HG02763 (cell line): ENCODE measurements around the gene CBY3.
"Not testable (repeated sequence)": the region's sequence is repeated elsewhere in the genome, so short reads cannot be mapped to it uniquely, and the experiment has no call there.

Experiments used
- ATAC-seq: cut with Tn5 transposase; IDR thresholded peaks from one replicate; pipeline ENCODE4 v1.9.1; 2021; ENCODE audit warnings: mild to moderate bottlenecking, moderate library complexity; ENCODE audit not compliant: unreplicated experiment

The CBY3 gene

GRCh38 chr5:179678223-179679013 is 2.4 kb downstream of the CBY3 start:
- peak; percentile 88 for ATAC-seq

DNA sequence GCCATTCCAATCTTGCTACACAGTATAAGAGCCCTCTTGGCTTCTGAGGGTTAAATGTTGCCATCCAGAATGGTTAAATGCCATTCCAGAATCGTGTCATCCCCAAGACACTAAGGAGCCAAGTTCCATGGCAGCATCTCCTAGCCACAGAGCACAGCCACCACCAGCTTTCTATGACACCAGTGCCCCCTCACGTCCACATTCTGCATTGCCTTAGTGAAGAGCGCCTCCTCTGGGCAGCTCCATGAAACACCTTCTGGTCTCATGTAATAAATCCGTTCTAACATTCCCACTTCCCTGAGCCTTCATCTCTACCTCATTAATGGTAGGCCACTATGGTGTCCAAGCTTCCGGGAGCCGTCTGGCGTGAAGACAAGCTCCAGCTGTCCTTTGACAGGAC is 12.4 kb downstream of the CBY3 start:
- ATAC-seq: no peak

- ATAC-seq: not testable (repeated sequence)
Measured at GRCh38 chr5:179661647-179662046, 19.2 kb downstream of the CBY3 start.

DNA sequence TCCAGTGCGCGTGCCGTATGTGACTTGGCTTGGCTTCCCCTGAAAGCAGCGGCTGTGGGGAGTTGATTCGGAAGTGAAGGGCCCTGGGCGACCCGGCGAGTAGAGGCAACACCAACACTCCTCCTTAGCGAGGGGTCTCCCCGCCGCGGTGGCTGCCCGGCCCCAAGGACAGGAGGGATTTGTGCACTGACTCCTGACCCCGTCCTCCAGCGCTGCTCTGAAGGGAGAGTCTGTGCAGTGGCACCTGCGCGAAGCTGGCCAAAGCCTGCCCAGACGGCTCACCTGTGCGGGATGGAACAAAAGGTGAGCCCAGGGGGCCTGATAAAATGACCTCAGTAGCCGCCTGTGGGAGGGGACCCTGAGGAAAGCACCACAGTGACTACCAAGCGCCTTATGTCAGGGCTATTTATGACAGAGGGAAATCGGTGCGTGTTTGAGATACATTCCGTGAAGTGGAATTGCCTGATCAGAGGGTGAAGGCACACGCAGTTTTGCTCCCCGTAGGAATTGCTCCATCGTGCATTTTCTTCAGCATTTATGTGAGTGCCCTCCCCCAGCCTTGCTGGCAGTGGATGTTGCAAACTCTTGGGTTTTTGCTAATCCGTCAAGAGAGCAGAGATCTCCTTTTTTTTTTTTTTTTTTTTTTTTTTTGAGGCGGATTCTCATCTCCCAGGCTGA is 22.5 kb downstream of the CBY3 start:
- ATAC-seq: peak; percentile 59

DNA sequence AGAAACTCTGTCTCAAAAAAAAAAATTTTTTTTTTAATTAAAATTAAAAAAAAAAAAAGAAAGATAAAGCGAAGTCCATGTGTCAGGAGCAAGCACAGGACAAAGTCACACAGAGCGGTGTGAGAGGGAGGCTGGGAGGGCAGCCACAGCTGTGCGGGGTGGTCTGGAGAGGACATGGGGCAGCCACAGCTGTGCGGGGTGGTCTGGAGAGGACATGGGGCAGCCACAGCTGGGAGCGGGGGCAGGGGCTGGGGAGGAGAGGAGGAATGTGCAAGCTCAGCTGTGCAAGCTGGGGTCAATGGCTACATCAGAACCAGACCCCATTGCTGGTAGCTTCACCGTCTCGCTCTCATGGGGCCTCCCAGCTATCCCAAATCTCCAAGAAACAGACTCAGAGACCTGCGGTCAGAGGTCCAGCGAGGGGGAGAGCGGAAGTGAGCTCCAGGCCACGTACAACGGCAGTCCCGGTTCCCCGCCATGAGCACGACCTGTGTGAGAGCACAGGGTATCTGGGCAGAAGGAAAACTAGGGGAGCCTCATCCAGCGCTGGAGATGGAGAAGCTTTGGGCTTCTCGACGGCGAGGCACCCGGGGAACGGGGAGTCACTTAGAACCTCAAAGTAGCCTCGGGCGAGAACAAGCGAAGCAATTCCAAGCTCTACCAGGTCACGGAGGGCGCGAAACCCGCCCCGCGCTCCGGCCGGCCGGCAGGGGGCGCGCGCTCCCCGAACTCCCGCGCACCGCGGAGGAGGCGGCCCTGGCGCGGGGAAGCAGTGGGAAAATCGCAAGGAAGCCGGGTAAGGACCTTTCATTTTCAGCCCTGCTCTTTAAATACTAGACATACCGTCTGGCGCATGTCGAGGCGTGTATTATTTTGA is 23.3 kb downstream of the CBY3 start:
- ATAC-seq: peak; percentile 79

DNA sequence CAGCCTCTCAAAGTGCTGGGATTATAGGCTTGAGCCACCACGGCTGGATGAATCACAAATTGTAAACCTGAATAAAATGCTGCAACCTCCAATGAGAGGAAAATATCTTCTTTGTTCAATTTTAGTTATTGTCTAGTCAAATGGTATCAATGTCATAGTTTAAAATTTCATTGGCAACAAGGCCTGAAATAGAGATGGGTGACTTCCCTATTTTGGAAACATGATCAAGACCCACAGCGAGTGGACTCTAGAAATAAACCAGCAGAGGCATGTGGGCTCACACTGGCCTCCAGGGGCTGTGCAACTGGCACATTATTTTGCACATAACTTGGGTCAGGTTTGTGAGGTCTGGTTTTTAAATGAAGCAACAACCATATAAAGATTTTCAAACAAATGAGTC is 27.7 kb downstream of the CBY3 start:
- ATAC-seq: not testable (repeated sequence)

GRCh38 chr5:179650245-179650644 is 30.6 kb downstream of the CBY3 start:
- ATAC-seq: not testable (repeated sequence)

- not testable (repeated sequence) for ATAC-seq
Measured at GRCh38 chr5:179649166-179649703, 31.6 kb downstream of the CBY3 start.

- ATAC-seq: no peak
Measured at GRCh38 chr5:179648410-179648809, 32.4 kb downstream of the CBY3 start.

GRCh38 chr5:179644766-179645165 is 36.1 kb downstream of the CBY3 start:
- not testable (repeated sequence) for ATAC-seq

- not testable (repeated sequence) for ATAC-seq
Measured at GRCh38 chr5:179643141-179643920, 37.5 kb downstream of the CBY3 start.

DNA sequence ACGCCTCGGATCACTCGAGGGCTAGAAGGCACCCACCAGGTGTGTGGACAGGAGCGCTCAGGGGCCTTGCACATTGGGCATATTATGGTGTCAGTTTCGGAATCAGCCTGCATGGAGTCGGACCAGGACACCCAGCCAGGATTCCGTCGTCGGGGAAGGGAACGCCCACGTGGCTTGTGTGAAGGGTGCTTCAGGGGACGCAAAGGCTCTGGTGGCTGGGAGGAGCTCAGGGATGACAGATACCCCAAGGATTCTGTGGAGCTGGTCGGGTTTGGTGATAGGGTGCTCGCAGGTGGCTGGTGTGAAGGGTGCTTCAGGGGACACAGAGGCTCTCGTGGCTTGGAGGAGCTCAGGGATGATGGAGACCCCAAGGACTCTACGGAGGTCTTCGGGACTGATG is 38.2 kb downstream of the CBY3 start:
- ATAC-seq: not testable (repeated sequence)

- not testable (repeated sequence) for ATAC-seq
Measured at GRCh38 chr5:179641745-179642144, 39.1 kb downstream of the CBY3 start.

DNA sequence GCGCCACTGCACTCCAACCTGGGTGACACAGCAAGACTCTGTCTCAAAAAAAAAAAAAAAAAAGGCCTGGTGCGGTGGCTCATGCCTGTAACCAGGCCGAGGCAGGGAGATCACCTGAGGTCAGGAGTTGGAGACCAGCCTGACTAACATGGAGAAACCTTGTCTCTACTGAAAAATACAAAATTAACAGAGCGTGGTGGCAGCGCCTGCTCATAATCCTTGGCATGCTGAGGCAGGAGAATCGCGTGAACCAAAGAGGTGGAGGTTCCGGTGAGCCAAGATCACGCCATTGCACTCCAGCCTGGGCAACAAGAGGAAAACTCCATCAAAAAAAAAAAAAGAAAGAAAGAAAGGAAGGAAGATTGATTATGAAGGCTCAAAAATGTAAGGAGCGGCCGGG is 41.5 kb downstream of the CBY3 start:
- ATAC-seq: not testable (repeated sequence)

- peak; percentile 94 for ATAC-seq
Measured at GRCh38 chr5:179634370-179635172, 46.3 kb downstream of the CBY3 start.

- peak; percentile 47 for ATAC-seq
Measured at GRCh38 chr5:179633501-179634369, 47.1 kb downstream of the CBY3 start.
